Tibial nerve (tissue), 3 donors: Measurements from ENCODE around the gene ECE1.

Experiments used
- CTCF ChIP-seq, 5 experiments: fragments of 200-600 bp in 3 of 5; fragments of 450-650 bp in 2 of 5; sonication (generic) in 3 of 5; IDR thresholded peaks; one replicate each; pipeline ENCODE4 v1.5.1; 2016 to 2019; ENCODE audit warnings: antibody characterized with exemption in 5 of 5, mild to moderate bottlenecking in 3 of 5, moderate library complexity in 2 of 5
- POLR2A ChIP-seq, 2 donors: fragments of 450-650 bp; IDR thresholded peaks; one replicate each; pipeline ENCODE4 v1.6.1; 2017; ENCODE audit warnings: antibody characterized with exemption in 2 of 2, mild to moderate bottlenecking in 2 of 2, moderate library complexity in 2 of 2

- TF ChIP-seq CTCF (IDR thresholded peaks at IDR 0.05) (no peak), POLR2A (IDR thresholded peaks at IDR 0.05) (no peak)
Measured at GRCh38 chr1:21189906-21190500, 100.3 kb downstream of the ECE1 start.
